Upper lobe of left lung (tissue), 4 donors: ENCODE measurements around the gene TTC22.

Source experiments
- POLR2AphosphoS5 ChIP-seq, 2 donors: sonication (generic); formaldehyde crosslinking; IDR thresholded peaks; one replicate each; pipeline ENCODE4 v1.5.1; 2017; ENCODE audit warnings: antibody characterized with exemption in 2 of 2
- TF ChIP-seq, protein P1 (sequence below), 6 experiments: fragments of 450-650 bp in 4 of 6; fragments of 200-600 bp in 2 of 6; sonication (generic) in 2 of 6; IDR thresholded peaks; one replicate each; pipeline ENCODE4 v1.5.1; 2016 to 2019; ENCODE audit warnings: antibody characterized with exemption in 6 of 6

DNA sequence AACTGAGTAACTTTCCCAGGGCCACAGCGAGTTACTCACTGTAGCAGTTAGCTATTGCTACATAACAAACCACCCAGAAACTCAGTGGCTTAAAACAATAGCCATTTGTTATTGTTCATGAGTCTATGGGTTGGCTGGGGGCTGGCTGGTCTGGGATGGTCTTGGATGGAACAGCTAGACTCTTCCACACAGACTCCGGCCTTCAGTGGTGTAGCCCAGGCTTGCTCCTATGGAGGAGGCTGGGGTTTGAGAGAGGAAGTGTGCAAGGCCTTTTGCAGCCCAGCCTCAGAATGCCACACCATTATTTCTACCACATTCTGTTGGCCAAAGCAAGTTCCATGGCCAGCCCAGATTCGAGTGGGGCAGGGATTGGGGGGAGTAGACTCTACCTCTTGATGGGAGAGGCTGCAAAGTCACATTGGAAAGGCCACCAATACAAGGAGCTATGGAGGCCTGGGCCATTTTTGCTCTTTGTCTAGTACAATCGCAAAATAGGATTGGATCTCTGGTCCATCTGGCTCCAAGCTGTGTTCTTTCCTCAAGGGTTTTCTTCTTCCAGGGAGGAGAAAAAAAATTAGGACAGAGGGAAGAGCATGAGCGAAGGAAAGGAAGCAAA lies 37.5 kb upstream of the TTC22 start:
- TF ChIP-seq POLR2AphosphoS5 (IDR thresholded peaks at IDR 0.05): no peak
- TF ChIP-seq, protein P1, sequence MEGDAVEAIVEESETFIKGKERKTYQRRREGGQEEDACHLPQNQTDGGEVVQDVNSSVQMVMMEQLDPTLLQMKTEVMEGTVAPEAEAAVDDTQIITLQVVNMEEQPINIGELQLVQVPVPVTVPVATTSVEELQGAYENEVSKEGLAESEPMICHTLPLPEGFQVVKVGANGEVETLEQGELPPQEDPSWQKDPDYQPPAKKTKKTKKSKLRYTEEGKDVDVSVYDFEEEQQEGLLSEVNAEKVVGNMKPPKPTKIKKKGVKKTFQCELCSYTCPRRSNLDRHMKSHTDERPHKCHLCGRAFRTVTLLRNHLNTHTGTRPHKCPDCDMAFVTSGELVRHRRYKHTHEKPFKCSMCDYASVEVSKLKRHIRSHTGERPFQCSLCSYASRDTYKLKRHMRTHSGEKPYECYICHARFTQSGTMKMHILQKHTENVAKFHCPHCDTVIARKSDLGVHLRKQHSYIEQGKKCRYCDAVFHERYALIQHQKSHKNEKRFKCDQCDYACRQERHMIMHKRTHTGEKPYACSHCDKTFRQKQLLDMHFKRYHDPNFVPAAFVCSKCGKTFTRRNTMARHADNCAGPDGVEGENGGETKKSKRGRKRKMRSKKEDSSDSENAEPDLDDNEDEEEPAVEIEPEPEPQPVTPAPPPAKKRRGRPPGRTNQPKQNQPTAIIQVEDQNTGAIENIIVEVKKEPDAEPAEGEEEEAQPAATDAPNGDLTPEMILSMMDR (IDR thresholded peaks at IDR 0.05): no peak
